IMR-90 (cell line): Measurements from ENCODE around the gene NKAIN2. TPM values are rescaled to one million over a fixed set of nuclear protein-coding genes. Genes with fewer than 3 reads are reported as not detected.

ENCODE experiments used
- ATAC-seq: fragments of 200-7000 bp; cut with Tn5 transposase; 2 replicates; pipeline ENCODE4 v1.9.1; 2020; ENCODE audit warnings: low read depth, mild to moderate bottlenecking, moderate library complexity
- BruUV-seq: library from RNA; stranded (reverse); fragments of 400-500 nt; replicated peaks from 2 replicates; lab custom pipeline; 2021; lab: Mats Ljungman, UMichigan
- CTCF ChIA-PET: fragments of 300-600 bp; formaldehyde crosslinking; extraction: SDS; loops from one replicate; lab custom pipeline; 2021; ENCODE audit warnings: antibody characterized with exemption; lab: Yijun Ruan, JAX
- POLR2A ChIA-PET: fragments of 300-600 bp; sonication (Branson Sonifier 250); formaldehyde crosslinking; loops from one replicate; lab custom pipeline; 2022; ENCODE audit warnings: antibody characterized with exemption; ENCODE audit not compliant: unreplicated experiment; lab: Charles Lee
- DNase-seq: peaks from one replicate; pipeline ENCODE4 v3.0.0; 2013
- H2AFZ ChIP-seq: replicated peaks from 2 replicates; pipeline ENCODE3; 2013; ENCODE audit warnings: low read length, mild to moderate bottlenecking; ENCODE audit not compliant: poor library complexity
- H2AK5ac ChIP-seq: 2 replicates; pipeline ENCODE4 v1.6.1; 2013; ENCODE audit warnings: low read depth, low read length, inconsistent platforms
- H2AK9ac ChIP-seq: replicated peaks from 2 replicates; pipeline ENCODE3; 2013; ENCODE audit warnings: mild to moderate bottlenecking, low read depth, low read length, moderate library complexity; ENCODE audit not compliant: poor library complexity
- H2BK120ac ChIP-seq: 2 replicates; pipeline ENCODE4 v1.6.1; 2013; ENCODE audit warnings: low read depth, low read length, inconsistent platforms
- H2BK15ac ChIP-seq: 3 replicates; pipeline ENCODE4 v1.6.1; 2013; ENCODE audit warnings: low read depth, low read length, inconsistent platforms
- H2BK20ac ChIP-seq: 2 replicates; pipeline ENCODE4 v1.6.1; 2013; ENCODE audit warnings: low read depth, mild to moderate bottlenecking, inconsistent platforms, low read length, moderate library complexity
- H2BK5ac ChIP-seq: 2 replicates; pipeline ENCODE4 v1.6.1; 2013; ENCODE audit warnings: mild to moderate bottlenecking, low read depth, low read length, inconsistent platforms; ENCODE audit not compliant: poor library complexity, severe bottlenecking
- H3K14ac ChIP-seq: replicated peaks from 2 replicates; pipeline ENCODE4 v1.6.1; 2013; ENCODE audit warnings: low read depth, low read length, inconsistent platforms
- H3K18ac ChIP-seq: 2 replicates; pipeline ENCODE4 v1.6.1; 2013; ENCODE audit warnings: low read depth, low read length, control low read depth
- H3K23ac ChIP-seq: 2 replicates; pipeline ENCODE4 v1.6.1; 2013; ENCODE audit warnings: low read depth, low read length, inconsistent platforms
- H3K27ac ChIP-seq: 2 replicates; pipeline ENCODE4 v1.5.1; 2013; ENCODE audit warnings: mild to moderate bottlenecking, control low read depth, low read length; ENCODE audit not compliant: insufficient read depth
- H3K27me3 ChIP-seq: 2 replicates; pipeline ENCODE4 v1.6.1; 2013; ENCODE audit warnings: low read length; ENCODE audit not compliant: control insufficient read depth, insufficient read depth
- H3K36me3 ChIP-seq: 2 replicates; pipeline ENCODE4 v1.6.1; 2013; ENCODE audit warnings: low read length, mixed read lengths; ENCODE audit not compliant: control insufficient read depth, insufficient read depth
- H3K4ac ChIP-seq: 2 replicates; pipeline ENCODE4 v1.6.1; 2013; ENCODE audit warnings: low read depth, low read length, inconsistent platforms
- H3K4me1 ChIP-seq: 2 replicates; pipeline ENCODE4 v1.6.1; 2013; ENCODE audit warnings: low read length, mixed read lengths; ENCODE audit not compliant: control insufficient read depth, insufficient read depth
- H3K4me2 ChIP-seq: 2 replicates; pipeline ENCODE4 v1.6.1; 2013; ENCODE audit warnings: low read depth, mild to moderate bottlenecking, control low read depth, low read length, moderate library complexity
- H3K4me3 ChIP-seq: 2 replicates; pipeline ENCODE4 v1.5.1; 2013; ENCODE audit warnings: low read depth, mild to moderate bottlenecking, control low read depth, low read length, moderate library complexity; ENCODE audit not compliant: insufficient read depth
- H3K56ac ChIP-seq: 2 replicates; pipeline ENCODE4 v1.6.1; 2013; ENCODE audit warnings: low read length, inconsistent platforms; ENCODE audit not compliant: insufficient read depth; ENCODE audit errors: extremely low read depth
- H3K79me1 ChIP-seq, 2 experiments: 2 replicates each; pipeline ENCODE4 v1.6.1; 2013; ENCODE audit warnings: low read length in 2 of 2, inconsistent platforms in 1 of 2, low read depth in 1 of 2
- H3K9ac ChIP-seq: 2 replicates; pipeline ENCODE4 v1.6.1; 2013; ENCODE audit warnings: low read depth, low read length, control low read depth
- H3K9me1 ChIP-seq: 2 replicates; pipeline ENCODE4 v1.6.1; 2013; ENCODE audit warnings: low read length, inconsistent platforms; ENCODE audit not compliant: insufficient read depth
- H3K9me3 ChIP-seq: 2 replicates; pipeline ENCODE4 v1.6.1; 2013; ENCODE audit warnings: low read length; ENCODE audit not compliant: control insufficient read depth, insufficient read depth
- H4K20me1 ChIP-seq: 2 replicates; pipeline ENCODE4 v1.6.1; 2013; ENCODE audit warnings: low read length, inconsistent platforms; ENCODE audit not compliant: insufficient read depth
- H4K5ac ChIP-seq: 2 replicates; pipeline ENCODE4 v1.6.1; 2013; ENCODE audit warnings: mild to moderate bottlenecking, low read depth, low read length, control low read depth
- H4K8ac ChIP-seq, 2 experiments: 2 replicates each; pipeline ENCODE4 v1.6.1; 2013; ENCODE audit warnings: low read depth in 2 of 2, low read length in 2 of 2, control low read depth in 1 of 2, inconsistent platforms in 1 of 2
- H4K91ac ChIP-seq: 2 replicates; pipeline ENCODE4 v1.6.1; 2013; ENCODE audit warnings: low read depth, low read length, inconsistent platforms; ENCODE audit not compliant: insufficient read depth
- MAFK ChIP-seq: IDR thresholded peaks from 2 replicates; pipeline ENCODE4 v1.6.1; 2012; ENCODE audit warnings: low read depth, low read length, improper control_type of control experiment
- MXI1 ChIP-seq: IDR thresholded peaks from 2 replicates; pipeline ENCODE4 v1.6.1; 2012; ENCODE audit warnings: low read depth, mild to moderate bottlenecking, low read length, moderate library complexity, borderline replicate concordance
- WGBS, 2 experiments: methylation state at CpG; one replicate each; pipeline versions ENCODE4 v1.1.5 to v1.1.7; 2013; ENCODE audit warnings: missing lambda C conversion rate in 2 of 2; ENCODE audit not compliant: insufficient read length in 1 of 2; ENCODE audit errors: extremely low coverage in 2 of 2; 5-methylcytosine and 5-hydroxymethylcytosine counted together
- dilution Hi-C: fragments of 300-500 bp; cut with HindIII; formaldehyde crosslinking; loops from one replicate; pipeline ENCODE4 v1.14.3; 2018; ENCODE audit warnings: low sequenced_read_pairs; ENCODE audit not compliant: unreplicated experiment
- in situ Hi-C: fragments of 300-500 bp; cut with MboI; formaldehyde crosslinking; loops from 3 replicates; pipeline ENCODE4 v1.14.3; 2019; ENCODE audit warnings: low sequenced_read_pairs, inconsistent platforms, mixed read lengths
- intact Hi-C: fragments of 100-400 bp; cut with micrococcal nuclease; formaldehyde crosslinking; loops from 2 replicates; pipeline ENCODE4 v1.10.0; 2022
- polyA plus RNA-seq, 3 experiments: library from polyadenylated mRNA; depleted of rRNA; stranded (reverse); fragments of >200 nt; gene quantifications; 2 replicates each; pipeline ENCODE4 v1.2.3, GENCODE V29; 2012; ENCODE audit warnings: low replicate concordance in 1 of 3
- total RNA-seq: library from RNA; depleted of rRNA; stranded (reverse); fragments of >200 nt; gene quantifications from 2 replicates; pipeline ENCODE4 v1.2.3, GENCODE V29; 2012
- TF ChIP-seq, protein P1 (sequence below): fragments of 150-350 bp; IDR thresholded peaks from 2 replicates; pipeline ENCODE4 v1.6.1; 2016; ENCODE audit warnings: low read depth, mild to moderate bottlenecking, low read length, moderate library complexity, borderline replicate concordance
- TF ChIP-seq, protein P2 (sequence below): conservative IDR thresholded peaks from 2 replicates; pipeline ENCODE4 v1.5.1; 2012; ENCODE audit warnings: mild to moderate bottlenecking, low read depth, low read length, improper control_type of control experiment

The NKAIN2 gene
- total and polyA plus RNA-seq, 2 of the 4 experiments (the other 2 are of a cell fraction) = not detected

DNA sequence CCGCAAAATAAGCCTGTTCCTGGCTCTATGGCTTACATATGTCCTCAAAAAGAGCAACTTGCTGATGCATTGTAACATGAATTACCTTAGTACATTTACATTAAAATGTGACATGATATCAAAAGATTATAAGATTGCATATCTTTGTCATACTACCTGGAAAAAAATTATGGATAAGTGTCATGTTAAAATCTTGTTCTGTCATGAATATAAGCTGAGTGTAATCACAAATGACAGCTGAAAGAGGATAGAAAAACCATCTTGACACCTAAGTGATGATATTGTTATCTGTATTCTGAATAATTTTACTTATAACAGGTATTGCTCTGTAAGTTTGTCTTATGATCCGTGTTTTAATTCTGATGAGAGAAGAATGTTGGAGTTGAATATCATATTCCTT, 655.6 kb downstream of the NKAIN2 start:
- no peak overlapping the region for H3K27ac ChIP-seq

More for the DNA sequence above, 655.6 kb downstream of the NKAIN2 start:
- H3K27me3 ChIP-seq = no peaks in the 10 kb centered on the region
- H3K36me3 ChIP-seq = no peaks in the 10 kb centered on the region
- H2AK9ac ChIP-seq = no peak overlapping the region
- no peak overlapping the region for H4K91ac ChIP-seq
- ATAC-seq (no peak), DNase-seq (no peak)
- no peak overlapping the region for H3K14ac ChIP-seq
- no peaks in the 10 kb centered on the region for H3K79me1 ChIP-seq
- no peak overlapping the region for H2AK5ac ChIP-seq
- in situ Hi-C loops = no loop called here
- H4K8ac ChIP-seq = no peak overlapping the region
- H2BK20ac ChIP-seq = no peak overlapping the region
- H3K9ac ChIP-seq = no peak overlapping the region
- no peak overlapping the region for H2BK15ac ChIP-seq
- no peak overlapping the region for H3K4ac ChIP-seq
- H2BK5ac ChIP-seq = no peak overlapping the region
- no peak overlapping the region for H3K56ac ChIP-seq
- no peaks in the 10 kb centered on the region for H3K9me3 ChIP-seq
- ChIA-PET POLR2A (no interaction called here), CTCF (no interaction called here)
- H4K5ac ChIP-seq = no peak overlapping the region
- no peaks in the 10 kb centered on the region for H3K9me1 ChIP-seq
- H3K4me1 ChIP-seq = no peaks in the 10 kb centered on the region
- dilution Hi-C loops = no loop called here
- no CpG with 5 or more reads among the region's 2 CpGs for WGBS, 2 experiments
- H3K23ac ChIP-seq = no peak overlapping the region
- TF ChIP-seq, protein P1, sequence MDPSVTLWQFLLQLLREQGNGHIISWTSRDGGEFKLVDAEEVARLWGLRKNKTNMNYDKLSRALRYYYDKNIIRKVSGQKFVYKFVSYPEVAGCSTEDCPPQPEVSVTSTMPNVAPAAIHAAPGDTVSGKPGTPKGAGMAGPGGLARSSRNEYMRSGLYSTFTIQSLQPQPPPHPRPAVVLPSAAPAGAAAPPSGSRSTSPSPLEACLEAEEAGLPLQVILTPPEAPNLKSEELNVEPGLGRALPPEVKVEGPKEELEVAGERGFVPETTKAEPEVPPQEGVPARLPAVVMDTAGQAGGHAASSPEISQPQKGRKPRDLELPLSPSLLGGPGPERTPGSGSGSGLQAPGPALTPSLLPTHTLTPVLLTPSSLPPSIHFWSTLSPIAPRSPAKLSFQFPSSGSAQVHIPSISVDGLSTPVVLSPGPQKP = no peak
- TF ChIP-seq, protein P2, sequence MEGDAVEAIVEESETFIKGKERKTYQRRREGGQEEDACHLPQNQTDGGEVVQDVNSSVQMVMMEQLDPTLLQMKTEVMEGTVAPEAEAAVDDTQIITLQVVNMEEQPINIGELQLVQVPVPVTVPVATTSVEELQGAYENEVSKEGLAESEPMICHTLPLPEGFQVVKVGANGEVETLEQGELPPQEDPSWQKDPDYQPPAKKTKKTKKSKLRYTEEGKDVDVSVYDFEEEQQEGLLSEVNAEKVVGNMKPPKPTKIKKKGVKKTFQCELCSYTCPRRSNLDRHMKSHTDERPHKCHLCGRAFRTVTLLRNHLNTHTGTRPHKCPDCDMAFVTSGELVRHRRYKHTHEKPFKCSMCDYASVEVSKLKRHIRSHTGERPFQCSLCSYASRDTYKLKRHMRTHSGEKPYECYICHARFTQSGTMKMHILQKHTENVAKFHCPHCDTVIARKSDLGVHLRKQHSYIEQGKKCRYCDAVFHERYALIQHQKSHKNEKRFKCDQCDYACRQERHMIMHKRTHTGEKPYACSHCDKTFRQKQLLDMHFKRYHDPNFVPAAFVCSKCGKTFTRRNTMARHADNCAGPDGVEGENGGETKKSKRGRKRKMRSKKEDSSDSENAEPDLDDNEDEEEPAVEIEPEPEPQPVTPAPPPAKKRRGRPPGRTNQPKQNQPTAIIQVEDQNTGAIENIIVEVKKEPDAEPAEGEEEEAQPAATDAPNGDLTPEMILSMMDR = no peak
- TF ChIP-seq MAFK (no peak), MXI1 (no peak)
- no TSS peak for BruUV-seq
- H4K20me1 ChIP-seq = no peaks in the 10 kb centered on the region
- intact Hi-C loops = no loop called here
- no peak overlapping the region for H3K18ac ChIP-seq
- H2BK120ac ChIP-seq = no peak overlapping the region
- no peak overlapping the region for H2AFZ ChIP-seq
- no peak overlapping the region for H3K4me2 ChIP-seq
- H3K4me3 ChIP-seq = no peak overlapping the region
